ENCODE data around the gene TALDO1. TPM values are rescaled to one million over a fixed set of nuclear protein-coding genes. Genes with fewer than 3 reads are reported as not detected.
A peak's percentile ranks its signal among the peaks of the same experiment; 100 is the strongest.

The TALDO1 gene
- total RNA-seq, 1 experiment from 2014 or later = 314 TPM

DNA sequence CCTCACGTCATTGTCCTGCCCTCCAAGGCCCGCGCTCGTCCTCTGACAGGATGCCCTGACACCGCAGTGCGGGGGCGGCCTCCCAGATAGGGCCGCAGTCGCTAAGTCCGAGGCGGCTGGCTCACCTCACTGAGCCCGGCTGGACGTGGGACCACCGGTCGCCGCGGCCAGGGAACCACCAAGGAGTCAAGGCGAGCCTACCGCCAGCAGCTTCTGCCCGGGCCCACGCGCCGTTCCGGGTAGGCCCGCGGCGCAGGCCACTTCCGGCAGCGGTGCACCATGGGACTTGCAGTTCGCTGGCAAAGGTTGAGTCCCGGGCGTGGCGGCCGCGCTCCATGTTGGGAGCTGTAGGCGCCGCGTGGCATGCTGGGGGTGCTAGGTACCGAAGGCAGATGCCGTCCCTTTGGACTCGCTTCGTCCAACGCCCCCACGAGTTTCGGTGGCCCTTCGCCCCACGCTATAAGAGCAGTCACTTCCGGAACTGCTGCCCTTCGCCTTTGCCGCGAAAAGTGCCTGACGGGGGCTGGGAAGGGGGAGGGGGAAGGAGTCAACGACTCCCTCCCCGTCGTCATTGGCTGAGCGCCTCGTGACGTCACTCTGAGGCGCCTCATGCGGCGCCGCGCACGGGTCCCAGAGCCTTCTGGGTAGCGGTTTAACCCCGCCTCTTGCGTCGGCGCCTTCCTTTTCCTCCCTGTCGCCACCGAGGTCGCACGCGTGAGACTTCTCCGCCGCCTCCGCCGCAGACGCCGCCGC, 62.2 kb downstream of the TALDO1 start, which contains the start of gene RPLP2 (continued):
- TF ChIP-seq, protein P1, sequence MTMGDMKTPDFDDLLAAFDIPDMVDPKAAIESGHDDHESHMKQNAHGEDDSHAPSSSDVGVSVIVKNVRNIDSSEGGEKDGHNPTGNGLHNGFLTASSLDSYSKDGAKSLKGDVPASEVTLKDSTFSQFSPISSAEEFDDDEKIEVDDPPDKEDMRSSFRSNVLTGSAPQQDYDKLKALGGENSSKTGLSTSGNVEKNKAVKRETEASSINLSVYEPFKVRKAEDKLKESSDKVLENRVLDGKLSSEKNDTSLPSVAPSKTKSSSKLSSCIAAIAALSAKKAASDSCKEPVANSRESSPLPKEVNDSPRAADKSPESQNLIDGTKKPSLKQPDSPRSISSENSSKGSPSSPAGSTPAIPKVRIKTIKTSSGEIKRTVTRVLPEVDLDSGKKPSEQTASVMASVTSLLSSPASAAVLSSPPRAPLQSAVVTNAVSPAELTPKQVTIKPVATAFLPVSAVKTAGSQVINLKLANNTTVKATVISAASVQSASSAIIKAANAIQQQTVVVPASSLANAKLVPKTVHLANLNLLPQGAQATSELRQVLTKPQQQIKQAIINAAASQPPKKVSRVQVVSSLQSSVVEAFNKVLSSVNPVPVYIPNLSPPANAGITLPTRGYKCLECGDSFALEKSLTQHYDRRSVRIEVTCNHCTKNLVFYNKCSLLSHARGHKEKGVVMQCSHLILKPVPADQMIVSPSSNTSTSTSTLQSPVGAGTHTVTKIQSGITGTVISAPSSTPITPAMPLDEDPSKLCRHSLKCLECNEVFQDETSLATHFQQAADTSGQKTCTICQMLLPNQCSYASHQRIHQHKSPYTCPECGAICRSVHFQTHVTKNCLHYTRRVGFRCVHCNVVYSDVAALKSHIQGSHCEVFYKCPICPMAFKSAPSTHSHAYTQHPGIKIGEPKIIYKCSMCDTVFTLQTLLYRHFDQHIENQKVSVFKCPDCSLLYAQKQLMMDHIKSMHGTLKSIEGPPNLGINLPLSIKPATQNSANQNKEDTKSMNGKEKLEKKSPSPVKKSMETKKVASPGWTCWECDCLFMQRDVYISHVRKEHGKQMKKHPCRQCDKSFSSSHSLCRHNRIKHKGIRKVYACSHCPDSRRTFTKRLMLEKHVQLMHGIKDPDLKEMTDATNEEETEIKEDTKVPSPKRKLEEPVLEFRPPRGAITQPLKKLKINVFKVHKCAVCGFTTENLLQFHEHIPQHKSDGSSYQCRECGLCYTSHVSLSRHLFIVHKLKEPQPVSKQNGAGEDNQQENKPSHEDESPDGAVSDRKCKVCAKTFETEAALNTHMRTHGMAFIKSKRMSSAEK (CRISPR knock-in tag; IDR thresholded peaks at IDR 0.05; ENCODE audit: borderline replicate concordance) = no peak
- no peak for TF ChIP-seq ZNF138 (CRISPR knock-in tag; conservative IDR thresholded peaks at IDR 0.05)
- TF ChIP-seq ZBTB21 (CRISPR knock-in tag; IDR thresholded peaks at IDR 0.05; ENCODE audit: borderline replicate concordance) = no peak; the same call in 1 of the 2 replicates
- TF ChIP-seq, protein P2, sequence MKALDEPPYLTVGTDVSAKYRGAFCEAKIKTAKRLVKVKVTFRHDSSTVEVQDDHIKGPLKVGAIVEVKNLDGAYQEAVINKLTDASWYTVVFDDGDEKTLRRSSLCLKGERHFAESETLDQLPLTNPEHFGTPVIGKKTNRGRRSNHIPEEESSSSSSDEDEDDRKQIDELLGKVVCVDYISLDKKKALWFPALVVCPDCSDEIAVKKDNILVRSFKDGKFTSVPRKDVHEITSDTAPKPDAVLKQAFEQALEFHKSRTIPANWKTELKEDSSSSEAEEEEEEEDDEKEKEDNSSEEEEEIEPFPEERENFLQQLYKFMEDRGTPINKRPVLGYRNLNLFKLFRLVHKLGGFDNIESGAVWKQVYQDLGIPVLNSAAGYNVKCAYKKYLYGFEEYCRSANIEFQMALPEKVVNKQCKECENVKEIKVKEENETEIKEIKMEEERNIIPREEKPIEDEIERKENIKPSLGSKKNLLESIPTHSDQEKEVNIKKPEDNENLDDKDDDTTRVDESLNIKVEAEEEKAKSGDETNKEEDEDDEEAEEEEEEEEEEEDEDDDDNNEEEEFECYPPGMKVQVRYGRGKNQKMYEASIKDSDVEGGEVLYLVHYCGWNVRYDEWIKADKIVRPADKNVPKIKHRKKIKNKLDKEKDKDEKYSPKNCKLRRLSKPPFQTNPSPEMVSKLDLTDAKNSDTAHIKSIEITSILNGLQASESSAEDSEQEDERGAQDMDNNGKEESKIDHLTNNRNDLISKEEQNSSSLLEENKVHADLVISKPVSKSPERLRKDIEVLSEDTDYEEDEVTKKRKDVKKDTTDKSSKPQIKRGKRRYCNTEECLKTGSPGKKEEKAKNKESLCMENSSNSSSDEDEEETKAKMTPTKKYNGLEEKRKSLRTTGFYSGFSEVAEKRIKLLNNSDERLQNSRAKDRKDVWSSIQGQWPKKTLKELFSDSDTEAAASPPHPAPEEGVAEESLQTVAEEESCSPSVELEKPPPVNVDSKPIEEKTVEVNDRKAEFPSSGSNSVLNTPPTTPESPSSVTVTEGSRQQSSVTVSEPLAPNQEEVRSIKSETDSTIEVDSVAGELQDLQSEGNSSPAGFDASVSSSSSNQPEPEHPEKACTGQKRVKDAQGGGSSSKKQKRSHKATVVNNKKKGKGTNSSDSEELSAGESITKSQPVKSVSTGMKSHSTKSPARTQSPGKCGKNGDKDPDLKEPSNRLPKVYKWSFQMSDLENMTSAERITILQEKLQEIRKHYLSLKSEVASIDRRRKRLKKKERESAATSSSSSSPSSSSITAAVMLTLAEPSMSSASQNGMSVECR (CRISPR knock-in tag; IDR thresholded peaks at IDR 0.05; ENCODE audit: borderline replicate concordance) = peak; percentile 91
- TF ChIP-seq TEAD1 (CRISPR knock-in tag; IDR thresholded peaks at IDR 0.05) = 0 out of 2 replicates have a peak, but pooled peaks have one; percentile 65
- TF ChIP-seq GTF2I (CRISPR knock-in tag; conservative IDR thresholded peaks at IDR 0.05) = no peak
- TF ChIP-seq ATF1 (CRISPR knock-in tag; IDR thresholded peaks at IDR 0.05) = no peak; the same call in 1 of the 2 replicates
- peak; percentile 92 for TF ChIP-seq NFYB (CRISPR knock-in tag; conservative IDR thresholded peaks at IDR 0.05; ENCODE audit: low read depth)
- TF ChIP-seq GABPB1 (CRISPR knock-in tag; IDR thresholded peaks at IDR 0.05) = peak; percentile 90
- TF ChIP-seq, protein P3, sequence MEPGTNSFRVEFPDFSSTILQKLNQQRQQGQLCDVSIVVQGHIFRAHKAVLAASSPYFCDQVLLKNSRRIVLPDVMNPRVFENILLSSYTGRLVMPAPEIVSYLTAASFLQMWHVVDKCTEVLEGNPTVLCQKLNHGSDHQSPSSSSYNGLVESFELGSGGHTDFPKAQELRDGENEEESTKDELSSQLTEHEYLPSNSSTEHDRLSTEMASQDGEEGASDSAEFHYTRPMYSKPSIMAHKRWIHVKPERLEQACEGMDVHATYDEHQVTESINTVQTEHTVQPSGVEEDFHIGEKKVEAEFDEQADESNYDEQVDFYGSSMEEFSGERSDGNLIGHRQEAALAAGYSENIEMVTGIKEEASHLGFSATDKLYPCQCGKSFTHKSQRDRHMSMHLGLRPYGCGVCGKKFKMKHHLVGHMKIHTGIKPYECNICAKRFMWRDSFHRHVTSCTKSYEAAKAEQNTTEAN (CRISPR knock-in tag; IDR thresholded peaks at IDR 0.05) = 0 out of 2 replicates have a peak, but pooled peaks have one; percentile 81
- TF ChIP-seq HMGA2 (CRISPR knock-in tag; IDR thresholded peaks at IDR 0.05) = no peak
- TF ChIP-seq ETV6 (CRISPR knock-in tag; IDR thresholded peaks at IDR 0.05) = no peak
- TF ChIP-seq JUN (CRISPR knock-in tag; IDR thresholded peaks at IDR 0.05) = peak; percentile 63; the same call in 1 of the 2 replicates
- no peak for TF ChIP-seq PRRX2 (CRISPR knock-in tag; IDR thresholded peaks at IDR 0.05)
- no peak for TF ChIP-seq CBFB (CRISPR knock-in tag; IDR thresholded peaks at IDR 0.05; ENCODE audit: low read depth)
- TF ChIP-seq, protein P4, sequence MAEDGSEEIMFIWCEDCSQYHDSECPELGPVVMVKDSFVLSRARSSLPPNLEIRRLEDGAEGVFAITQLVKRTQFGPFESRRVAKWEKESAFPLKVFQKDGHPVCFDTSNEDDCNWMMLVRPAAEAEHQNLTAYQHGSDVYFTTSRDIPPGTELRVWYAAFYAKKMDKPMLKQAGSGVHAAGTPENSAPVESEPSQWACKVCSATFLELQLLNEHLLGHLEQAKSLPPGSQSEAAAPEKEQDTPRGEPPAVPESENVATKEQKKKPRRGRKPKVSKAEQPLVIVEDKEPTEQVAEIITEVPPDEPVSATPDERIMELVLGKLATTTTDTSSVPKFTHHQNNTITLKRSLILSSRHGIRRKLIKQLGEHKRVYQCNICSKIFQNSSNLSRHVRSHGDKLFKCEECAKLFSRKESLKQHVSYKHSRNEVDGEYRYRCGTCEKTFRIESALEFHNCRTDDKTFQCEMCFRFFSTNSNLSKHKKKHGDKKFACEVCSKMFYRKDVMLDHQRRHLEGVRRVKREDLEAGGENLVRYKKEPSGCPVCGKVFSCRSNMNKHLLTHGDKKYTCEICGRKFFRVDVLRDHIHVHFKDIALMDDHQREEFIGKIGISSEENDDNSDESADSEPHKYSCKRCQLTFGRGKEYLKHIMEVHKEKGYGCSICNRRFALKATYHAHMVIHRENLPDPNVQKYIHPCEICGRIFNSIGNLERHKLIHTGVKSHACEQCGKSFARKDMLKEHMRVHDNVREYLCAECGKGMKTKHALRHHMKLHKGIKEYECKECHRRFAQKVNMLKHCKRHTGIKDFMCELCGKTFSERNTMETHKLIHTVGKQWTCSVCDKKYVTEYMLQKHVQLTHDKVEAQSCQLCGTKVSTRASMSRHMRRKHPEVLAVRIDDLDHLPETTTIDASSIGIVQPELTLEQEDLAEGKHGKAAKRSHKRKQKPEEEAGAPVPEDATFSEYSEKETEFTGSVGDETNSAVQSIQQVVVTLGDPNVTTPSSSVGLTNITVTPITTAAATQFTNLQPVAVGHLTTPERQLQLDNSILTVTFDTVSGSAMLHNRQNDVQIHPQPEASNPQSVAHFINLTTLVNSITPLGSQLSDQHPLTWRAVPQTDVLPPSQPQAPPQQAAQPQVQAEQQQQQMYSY (CRISPR knock-in tag; IDR thresholded peaks at IDR 0.05) = no peak
- TF ChIP-seq JAZF1 (CRISPR knock-in tag; IDR thresholded peaks at IDR 0.05) = no peak
- TF ChIP-seq CREB1 (CRISPR knock-in tag; IDR thresholded peaks at IDR 0.05) = peak; percentile 57
- TF ChIP-seq NR3C1 (CRISPR knock-in tag; conservative IDR thresholded peaks at IDR 0.05; ENCODE audit: low read depth) = no peak
- no peak for TF ChIP-seq NR1H2 (CRISPR knock-in tag; IDR thresholded peaks at IDR 0.05)
- peak; percentile 17; the same call in 1 of the 2 replicates for TF ChIP-seq ZNF232 (CRISPR knock-in tag; IDR thresholded peaks at IDR 0.05)
- TF ChIP-seq ZNF263 (CRISPR knock-in tag; IDR thresholded peaks at IDR 0.05; ENCODE audit: low read depth) = no peak

Data from WTC11 (cell line).